ENCODE measurements around the gene BAAT. TPM values are rescaled to one million over a fixed set of nuclear protein-coding genes. Genes with fewer than 3 reads are reported as not detected.

BAAT gene
- total RNA-seq, 2 experiments from 2014 or later: 0.07 TPM; not detected in 1

DNA sequence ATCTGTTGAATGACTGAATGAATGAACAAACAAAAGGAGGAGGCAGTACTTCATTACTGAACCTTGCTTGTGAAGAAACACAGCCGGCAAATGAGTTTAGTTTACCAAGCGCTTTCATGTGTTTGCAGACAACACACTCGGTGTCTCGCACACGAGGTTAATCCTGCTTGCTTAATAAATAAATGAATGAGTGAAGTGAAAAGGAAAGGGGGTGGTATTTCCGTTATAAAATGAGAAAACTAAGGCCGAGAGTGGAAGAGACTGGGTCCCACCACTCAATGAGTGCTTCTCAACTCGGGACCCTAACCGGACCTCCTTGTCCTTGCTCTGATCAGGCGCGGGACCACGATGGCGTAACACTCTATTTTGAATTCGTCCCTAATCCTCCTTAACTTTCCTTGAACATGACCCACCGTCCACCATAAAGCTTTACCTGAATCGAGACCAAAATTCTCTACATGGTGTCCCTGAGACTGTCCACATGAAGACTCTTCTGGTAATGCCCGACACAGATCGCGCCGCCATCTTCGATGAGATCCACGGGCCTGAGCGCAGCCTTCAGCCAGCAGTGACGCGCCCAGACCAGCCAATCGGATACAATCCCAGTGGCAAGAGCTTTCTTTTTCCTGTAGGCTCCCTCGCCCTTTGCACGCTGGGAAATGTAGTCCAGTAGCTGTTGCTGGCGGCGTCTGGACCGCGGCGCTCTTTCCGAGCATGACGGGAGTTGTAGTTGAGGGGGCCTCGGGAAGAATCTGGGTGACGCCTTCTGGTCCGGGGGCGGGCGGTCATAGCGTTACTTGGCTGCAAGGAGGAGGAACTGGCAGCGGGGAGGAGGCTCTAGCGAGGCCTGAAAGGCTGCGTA lies 13.5 kb upstream of the BAAT start, which contains the start of the genes MRPL50 and ZNF189:
Gene MRPL50 (minus strand): TSS at position 551 of the 862 bp plus-strand sequence. CDS start 26 bp downstream, at position 525.
Gene ZNF189 (plus strand): TSS at position 784 of the 862 bp plus-strand sequence. CDS start 306 bp downstream, outside the sequence.
- peak within 1 kb of the TSS; percentile 94 for H3K4me3 Mint-ChIP-seq
- intact Hi-C loops (cut with DNase I, micrococcal nuclease): loop anchor here (1.0 to 10.0 kb wide), 7 partner anchors 135 to 1491 kb away; partner anchors contain the start of genes INVS (in 2 of the 2), RNF20 (in 2 of the 2), ERP44 (in 1 of the 2) and STX17 (in 1 of the 2)
- H3K36me3 Mint-ChIP-seq (ENCODE audit: low read depth): peaks cover 82% of the 10 kb centered on the region
- DNase-seq (peak; percentile 98), ATAC-seq (peak; percentile 97)
- peak within 1 kb of the TSS; percentile 100 for H3K27ac Mint-ChIP-seq
- CTCF ChIA-PET: interaction anchor here (0.6 to 0.9 kb wide), 6 partner anchors 8 to 135 kb away, joined by 3 to 8 read pairs (median 4); partner anchors contain the start of gene RNF20
- peaks cover 17% of the 10 kb centered on the region for H3K9me3 Mint-ChIP-seq (ENCODE audit: low read depth)
- H3K27me3 Mint-ChIP-seq: no peaks in the 10 kb centered on the region
- H3K4me1 Mint-ChIP-seq: peaks cover 67% of the 10 kb centered on the region
- POLR2A ChIA-PET: interaction anchor here (0.6 to 1.5 kb wide), 3 partner anchors 9 to 135 kb away, joined by 4 to 9 read pairs (median 4); partner anchors contain the start of gene RNF20

DNA sequence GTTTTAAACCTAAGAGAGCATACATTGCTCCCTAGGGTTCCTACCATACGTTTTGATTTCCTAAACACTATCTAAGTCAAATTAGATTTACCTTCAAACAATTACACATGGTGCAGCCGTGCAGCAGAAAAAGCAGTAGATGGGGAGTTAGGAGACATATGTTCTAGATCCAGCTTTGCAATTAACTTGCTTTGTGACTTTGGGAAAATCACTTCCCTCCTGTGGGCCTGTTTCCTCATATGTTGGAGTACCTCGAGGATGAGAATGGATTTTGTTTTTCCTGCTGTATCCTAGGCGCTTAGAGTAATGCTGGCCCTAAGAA lies 12.9 kb upstream of the BAAT start:
- ATAC-seq (no peak), DNase-seq (no peak)
- Mint-ChIP-seq H3K9me3 (ENCODE audit: low read depth) (peaks cover 18% of the 10 kb centered on the region), H3K4me1 (peaks cover 66% of the 10 kb centered on the region), H3K27me3 (no peaks in the 10 kb centered on the region), H3K27ac (peak overlapping the region; percentile 100), H3K36me3 (ENCODE audit: low read depth) (peaks cover 81% of the 10 kb centered on the region), H3K4me3 (peak overlapping the region; percentile 94)
- CTCF ChIA-PET: interaction anchor here (0.8 kb wide), 1 partner anchor 10 kb away, joined by 5 read pairs; no protein-coding TSS in a partner anchor
- intact Hi-C loops (cut with DNase I, micrococcal nuclease): loop anchor here (1.0 to 10.0 kb wide), 8 partner anchors 136 to 1490 kb away; partner anchors contain the start of genes INVS (in 2 of the 2), RNF20 (in 2 of the 2), ERP44 (in 1 of the 2) and STX17 (in 1 of the 2)
- POLR2A ChIA-PET: no interaction called here

DNA sequence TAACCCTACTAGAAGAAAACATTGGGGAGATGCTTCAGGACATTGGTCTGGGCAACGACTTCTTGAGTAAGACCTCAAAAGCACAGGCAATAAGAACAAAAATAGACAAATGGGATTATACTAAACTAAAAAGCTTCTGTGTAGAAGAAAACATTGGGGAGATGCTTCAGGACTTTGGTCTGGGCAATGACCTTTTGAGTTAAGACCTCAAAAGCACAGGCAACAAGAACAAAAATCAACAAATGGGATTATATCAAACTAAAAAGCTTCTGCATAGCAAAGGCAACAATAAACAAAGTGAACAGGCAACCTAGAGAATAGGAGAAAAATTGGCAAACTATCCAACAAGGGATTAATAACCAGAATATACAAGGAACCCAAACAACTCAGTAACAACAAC lies 9.9 kb upstream of the BAAT start:
- no peak for ATAC-seq
- no peaks in the 10 kb centered on the region for H3K27me3 Mint-ChIP-seq
- H3K9me3 Mint-ChIP-seq (ENCODE audit: low read depth): peaks cover 20% of the 10 kb centered on the region
- H3K36me3 Mint-ChIP-seq (ENCODE audit: low read depth): peaks cover 79% of the 10 kb centered on the region
- peaks cover 57% of the 10 kb centered on the region for H3K4me1 Mint-ChIP-seq
- ChIA-PET POLR2A (interaction anchor here (0.5 kb wide), 1 partner anchor 9 kb away, joined by 3 read pairs; no protein-coding TSS in a partner anchor), CTCF (interaction anchor here (0.6 kb wide), 1 partner anchor 255 kb away, joined by 3 read pairs; no protein-coding TSS in a partner anchor)
- no peak overlapping the region for H3K4me3 Mint-ChIP-seq
- no peak overlapping the region for H3K27ac Mint-ChIP-seq
- no peak for DNase-seq
- intact Hi-C loops (cut with DNase I, micrococcal nuclease): loop anchor here (5.0 to 10.0 kb wide), 5 partner anchors 920 to 1487 kb away; partner anchors contain the start of genes ERP44 (in 1 of the 2), INVS (in 1 of the 2), STX17 (in 1 of the 2) and TEX10 (in 1 of the 2)

DNA sequence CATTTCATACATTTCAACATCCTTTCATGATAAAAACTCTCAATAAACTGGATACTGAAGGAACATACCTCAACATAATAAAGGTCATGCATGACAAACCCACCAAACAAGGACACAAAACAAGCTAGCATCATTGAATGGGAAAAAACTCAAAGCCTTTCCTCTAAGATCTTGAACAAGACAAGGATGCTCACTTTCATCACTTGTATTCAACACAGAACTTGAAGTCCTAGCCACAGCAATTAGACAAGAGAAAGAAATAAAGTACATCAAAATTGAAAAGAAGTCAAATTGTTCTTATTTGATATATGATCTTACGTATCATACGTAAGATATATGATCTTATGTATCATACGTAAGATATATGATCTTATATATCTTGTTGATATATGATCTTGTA lies 8.3 kb upstream of the BAAT start:
- H3K36me3 Mint-ChIP-seq (ENCODE audit: low read depth): peaks cover 82% of the 10 kb centered on the region
- no peak for DNase-seq
- ATAC-seq: no peak
- peaks cover 20% of the 10 kb centered on the region for H3K9me3 Mint-ChIP-seq (ENCODE audit: low read depth)
- intact Hi-C loops (cut with DNase I, micrococcal nuclease): loop anchor here in 1 of 2 experiments (10.0 kb wide), 1 partner anchor 918 kb away; the partner anchor contains the start of gene TMEFF1
- ChIA-PET POLR2A (no interaction called here), CTCF (interaction anchor here (0.5 kb wide), 1 partner anchor 211 kb away, joined by 3 read pairs; no protein-coding TSS in a partner anchor)
- H3K27me3 Mint-ChIP-seq: no peaks in the 10 kb centered on the region
- peaks cover 56% of the 10 kb centered on the region for H3K4me1 Mint-ChIP-seq
- no peak overlapping the region for H3K27ac Mint-ChIP-seq
- no peak overlapping the region for H3K4me3 Mint-ChIP-seq

DNA sequence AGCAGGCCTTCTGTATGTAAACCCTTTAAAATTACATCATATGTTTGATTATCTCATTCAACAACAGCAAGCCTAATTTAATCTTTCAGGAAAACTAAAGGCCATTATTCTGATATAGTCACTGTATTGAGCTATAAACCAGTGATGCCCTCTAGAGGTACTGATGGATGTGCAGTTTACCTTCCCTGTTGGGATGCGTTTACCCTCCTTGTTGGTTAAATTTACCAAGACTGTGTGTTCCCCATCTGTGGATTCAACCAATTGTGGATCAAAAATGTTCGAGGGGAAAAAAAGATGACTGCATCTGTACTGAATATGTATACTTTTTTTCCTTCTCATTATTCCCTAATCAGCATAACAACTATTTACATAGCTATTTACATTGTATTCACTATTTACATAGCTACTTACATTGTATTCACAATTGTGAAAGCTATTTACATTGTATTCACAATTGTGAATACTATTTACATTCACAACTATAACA lies 3.7 kb upstream of the BAAT start:
- H3K27me3 Mint-ChIP-seq: no peaks in the 10 kb centered on the region
- H3K4me3 Mint-ChIP-seq: no peak overlapping the region
- ATAC-seq (no peak), DNase-seq (no peak)
- ChIA-PET CTCF (interaction anchor here (0.6 to 1.2 kb wide), 9 partner anchors 8 to 1725 kb away, joined by 3 to 8 read pairs (median 4); partner anchors contain the start of genes MRPL50 and ZNF189), POLR2A (interaction anchor here (1.1 kb wide), 1 partner anchor 10 kb away, joined by 4 read pairs; the partner anchor contains the start of genes MRPL50 and ZNF189)
- peaks cover 15% of the 10 kb centered on the region for H3K9me3 Mint-ChIP-seq (ENCODE audit: low read depth)
- H3K4me1 Mint-ChIP-seq: peaks cover 25% of the 10 kb centered on the region
- intact Hi-C loops (cut with DNase I, micrococcal nuclease): loop anchor here in 1 of 2 experiments (2.0 kb wide), 1 partner anchor 786 kb away; no protein-coding TSS in a partner anchor
- H3K27ac Mint-ChIP-seq: peak overlapping the region; percentile 67
- peaks cover 57% of the 10 kb centered on the region for H3K36me3 Mint-ChIP-seq (ENCODE audit: low read depth)

DNA sequence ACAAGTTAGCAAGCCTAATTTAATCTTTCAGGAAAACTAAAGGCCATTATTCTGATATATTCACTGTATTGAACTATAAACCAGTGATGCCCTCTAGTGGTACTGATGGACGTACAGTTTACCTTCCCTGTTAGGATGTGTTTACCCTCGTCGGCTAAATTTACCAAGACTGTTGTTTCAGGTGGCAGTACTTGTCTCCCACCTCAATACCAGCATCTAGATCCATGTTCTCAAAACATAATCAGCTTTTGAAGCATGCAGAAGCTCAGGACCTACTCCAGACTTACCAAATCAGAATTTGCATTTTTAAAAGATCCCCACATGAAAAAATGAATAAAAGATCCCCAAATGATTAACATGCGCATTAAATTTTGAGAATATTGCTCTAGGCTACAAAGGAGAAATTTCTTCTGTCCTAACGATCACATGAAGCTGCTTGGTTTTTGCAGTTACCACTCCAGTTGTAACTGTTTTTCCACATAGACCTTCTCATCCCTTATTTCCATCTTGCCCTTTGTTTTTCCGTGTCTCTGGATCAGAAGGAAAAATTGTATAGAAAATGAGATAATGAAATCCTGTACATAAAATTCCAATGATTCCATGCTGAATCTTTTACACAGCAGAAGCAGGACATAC lies 3.2 kb upstream of the BAAT start:
- peak overlapping the region; percentile 67 for H3K27ac Mint-ChIP-seq
- peaks cover 53% of the 10 kb centered on the region for H3K36me3 Mint-ChIP-seq (ENCODE audit: low read depth)
- ChIA-PET CTCF (interaction anchor here (0.6 to 1.2 kb wide), 10 partner anchors 10 to 1724 kb away, joined by 3 to 8 read pairs (median 4); partner anchors contain the start of genes MRPL50 and ZNF189), POLR2A (no interaction called here)
- intact Hi-C loops (cut with DNase I, micrococcal nuclease): loop anchor here in 1 of 2 experiments (2.0 kb wide), 1 partner anchor 785 kb away; no protein-coding TSS in a partner anchor
- H3K4me1 Mint-ChIP-seq: peaks cover 23% of the 10 kb centered on the region
- H3K27me3 Mint-ChIP-seq: no peaks in the 10 kb centered on the region
- H3K4me3 Mint-ChIP-seq: no peak overlapping the region
- H3K9me3 Mint-ChIP-seq (ENCODE audit: low read depth): peaks cover 13% of the 10 kb centered on the region
- peak; percentile 76 for ATAC-seq
- no peak for DNase-seq

DNA sequence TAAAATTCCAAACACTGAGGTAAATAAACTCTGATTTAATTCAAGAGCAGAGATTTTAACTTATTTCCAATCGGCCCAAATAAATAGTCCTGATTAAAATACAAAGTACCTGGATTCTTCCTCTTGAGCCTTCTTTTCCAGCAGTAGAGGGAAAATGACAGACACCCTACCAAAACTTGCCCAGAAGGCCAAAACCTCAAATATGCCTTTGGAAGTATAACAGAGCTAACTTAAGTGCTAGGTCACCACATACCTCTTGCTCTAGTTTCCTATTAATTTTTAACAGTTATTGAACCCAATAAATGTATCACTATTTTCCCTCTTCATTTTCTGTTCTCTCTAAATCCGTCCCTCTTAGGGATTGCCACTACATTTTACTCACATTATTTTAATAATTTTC lies 1.4 kb downstream of the BAAT start:
- Mint-ChIP-seq H3K4me3 (no peak overlapping the region), H3K27me3 (no peaks in the 10 kb centered on the region), H3K27ac (no peak overlapping the region), H3K36me3 (ENCODE audit: low read depth) (peaks cover 18% of the 10 kb centered on the region), H3K9me3 (ENCODE audit: low read depth) (peaks cover 8% of the 10 kb centered on the region), H3K4me1 (peaks cover 2% of the 10 kb centered on the region)
- no peak for DNase-seq
- ChIA-PET CTCF (no interaction called here), POLR2A (no interaction called here)
- no peak for ATAC-seq
- intact Hi-C loops (cut with DNase I, micrococcal nuclease): no loop called here

DNA sequence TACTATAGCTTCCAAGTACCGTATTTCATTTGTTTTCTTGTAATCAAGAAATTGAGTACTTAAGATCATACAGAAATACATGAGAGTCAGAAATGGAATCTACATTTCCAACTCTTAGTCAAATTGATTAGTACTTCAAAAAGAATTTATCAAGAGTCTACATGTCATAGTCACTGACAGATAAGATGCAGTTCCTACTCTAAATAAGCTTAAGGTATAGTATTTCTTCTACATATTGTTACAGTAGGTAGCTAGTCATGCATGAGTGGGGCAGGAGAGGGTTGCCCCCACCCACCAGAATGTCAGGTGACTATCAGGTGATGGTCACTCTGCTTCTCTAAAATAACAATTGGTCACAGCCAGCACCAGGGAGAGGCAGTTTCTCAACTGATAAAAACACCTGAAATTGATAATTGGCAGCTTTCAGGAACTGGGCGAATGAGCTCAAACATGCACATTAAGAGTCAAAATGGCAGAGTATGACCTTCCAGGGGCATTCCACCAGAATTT lies 2.9 kb downstream of the BAAT start:
- ChIA-PET POLR2A (no interaction called here), CTCF (interaction anchor here (1.0 to 1.4 kb wide), 3 partner anchors 11 to 262 kb away, joined by 3 to 4 read pairs (median 3); partner anchors contain the start of genes MRPL50 and ZNF189)
- no peaks in the 10 kb centered on the region for H3K4me1 Mint-ChIP-seq
- intact Hi-C loops (cut with DNase I, micrococcal nuclease): no loop called here
- H3K9me3 Mint-ChIP-seq (ENCODE audit: low read depth): peaks cover 8% of the 10 kb centered on the region
- no peak overlapping the region for H3K27ac Mint-ChIP-seq
- no peak overlapping the region for H3K4me3 Mint-ChIP-seq
- no peak for ATAC-seq
- peaks cover 12% of the 10 kb centered on the region for H3K36me3 Mint-ChIP-seq (ENCODE audit: low read depth)
- H3K27me3 Mint-ChIP-seq: peaks cover 2% of the 10 kb centered on the region
- DNase-seq: no peak

DNA sequence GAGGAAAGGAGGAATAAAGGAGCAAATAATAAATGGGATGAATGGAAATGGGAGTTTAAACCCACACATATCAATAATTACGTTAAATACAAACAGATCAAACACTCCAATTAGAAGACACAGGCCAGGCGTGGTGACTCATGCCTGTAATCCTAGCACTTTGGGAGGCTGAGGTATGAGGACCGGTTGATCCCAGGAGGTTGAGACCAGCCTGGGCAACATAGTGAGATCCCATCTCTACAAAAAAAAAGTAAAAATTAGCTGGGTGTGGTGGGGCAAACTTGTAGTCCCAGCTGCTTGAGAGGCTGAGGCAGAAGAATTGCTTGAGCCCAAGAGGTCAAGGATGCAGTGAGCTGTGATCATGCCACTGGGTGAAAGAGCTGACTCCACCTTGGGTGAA lies 3.7 kb downstream of the BAAT start:
- DNase-seq (no peak), ATAC-seq (no peak)
- H3K27ac Mint-ChIP-seq: no peak overlapping the region
- no peak overlapping the region for H3K4me3 Mint-ChIP-seq
- peaks cover 8% of the 10 kb centered on the region for H3K9me3 Mint-ChIP-seq (ENCODE audit: low read depth)
- H3K36me3 Mint-ChIP-seq (ENCODE audit: low read depth): peaks cover 10% of the 10 kb centered on the region
- ChIA-PET POLR2A (no interaction called here), CTCF (interaction anchor here (1.1 to 1.4 kb wide), 2 partner anchors 8 to 262 kb away, joined by 3 to 4 read pairs; no protein-coding TSS in a partner anchor)
- H3K4me1 Mint-ChIP-seq: no peaks in the 10 kb centered on the region
- H3K27me3 Mint-ChIP-seq: peaks cover 2% of the 10 kb centered on the region
- intact Hi-C loops (cut with DNase I, micrococcal nuclease): no loop called here

DNA sequence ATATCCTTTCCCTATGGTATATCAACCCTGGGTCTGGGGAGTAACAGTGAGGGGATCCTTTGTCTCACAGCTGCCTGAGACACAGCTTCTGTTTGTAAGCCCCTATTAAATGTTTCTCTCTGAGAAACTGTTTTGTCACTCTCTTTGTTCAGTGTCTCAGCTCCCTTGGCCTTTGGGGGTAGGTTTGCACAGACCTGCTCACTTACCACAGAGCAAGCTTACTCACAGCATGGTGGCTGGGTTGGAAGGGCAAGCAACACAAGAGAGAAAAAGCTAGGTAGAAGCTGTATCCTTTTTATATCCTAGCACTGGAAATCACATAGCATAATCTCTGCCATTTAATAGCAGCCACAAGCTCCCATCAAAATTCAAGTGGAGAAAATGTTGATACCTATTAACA lies 4.5 kb downstream of the BAAT start:
- Mint-ChIP-seq H3K27me3 (peaks cover 5% of the 10 kb centered on the region), H3K4me1 (no peaks in the 10 kb centered on the region), H3K9me3 (ENCODE audit: low read depth) (peaks cover 4% of the 10 kb centered on the region), H3K27ac (no peak overlapping the region), H3K4me3 (no peak overlapping the region), H3K36me3 (ENCODE audit: low read depth) (peaks cover 4% of the 10 kb centered on the region)
- no peak for DNase-seq
- CTCF ChIA-PET: interaction anchor here (1.1 kb wide), 1 partner anchor 9 kb away, joined by 3 read pairs; no protein-coding TSS in a partner anchor
- intact Hi-C loops (cut with DNase I, micrococcal nuclease): no loop called here
- no peak for ATAC-seq
- POLR2A ChIA-PET: no interaction called here

All from activated CD4-positive, alpha-beta T cell treated with anti-CD3 and anti-CD28 coated beads for 36 hours (primary cell).